Bladder microvascular endothelial cell (primary cell): ENCODE results near the gene GATAD2A. TPM values are rescaled to one million over a fixed set of nuclear protein-coding genes. Genes with fewer than 3 reads are reported as not detected.

Experiments
- total RNA-seq: library from RNA; depleted of rRNA; stranded (reverse); fragments of >200 nt; gene quantifications from 2 replicates; pipeline ENCODE4 v1.2.3, GENCODE V29; 2014

GATAD2A gene
- 32.9 and 70.2 TPM in 2 replicates for total RNA-seq

GRCh38 chr19:19404879-19405860, at the start of gene GATAD2A:
Gene GATAD2A (plus strand): TSS chr19:19405675. CDS start chr19:19465346, 59,671 bp downstream.

GRCh38 chr19:19514881-19515641, 109.6 kb downstream of the GATAD2A start, which contains the start of gene TSSK6:
Gene TSSK6 (minus strand): TSS chr19:19515548. CDS start chr19:19515427, 121 bp downstream.

GRCh38 chr19:19515642-19516519, 110.4 kb downstream of the GATAD2A start, which contains the start of gene NDUFA13:
Gene NDUFA13 (plus strand): TSS chr19:19516225. CDS start chr19:19516239, 14 bp downstream.

GRCh38 chr19:19528721-19529490, 123.4 kb downstream of the GATAD2A start, which contains the start of gene YJEFN3:
Gene YJEFN3 (plus strand): TSS chr19:19528911. CDS start chr19:19528933, 22 bp downstream.

GRCh38 chr19:19538061-19538784, 132.7 kb downstream of the GATAD2A start, which contains the start of gene CILP2:
Gene CILP2 (plus strand): TSS chr19:19538265. CDS start chr19:19538350, 85 bp downstream.

Other genes with a start within 250 kb of the GATAD2A start
- not detected in 2 replicates for gene MEF2B, start 235.4 kb upstream of the GATAD2A start, total RNA-seq
- gene BORCS8, start 213.5 kb upstream of the GATAD2A start, total RNA-seq: 13.4 and 15.7 TPM in 2 replicates
- gene RFXANK, start 213.4 kb upstream of the GATAD2A start, total RNA-seq: 63.9 and 72.1 TPM in 2 replicates
- 11.8 and 15.3 TPM in 2 replicates for gene NR2C2AP, start 202.3 kb upstream of the GATAD2A start, total RNA-seq
- not detected in 2 replicates for gene NCAN, start 193.7 kb upstream of the GATAD2A start, total RNA-seq
- not detected in 2 replicates for gene TM6SF2, start 132.4 kb upstream of the GATAD2A start, total RNA-seq
- 21.0 and 27.0 TPM in 2 replicates for gene SUGP1, start 85.2 kb upstream of the GATAD2A start, total RNA-seq
- gene MAU2, start 84.8 kb upstream of the GATAD2A start, total RNA-seq: 13.8 and 48.1 TPM in 2 replicates
- gene TSSK6, start 109.9 kb downstream of the GATAD2A start, total RNA-seq: 1.0 and 1.3 TPM in 2 replicates
- 183 and 201 TPM in 2 replicates for gene NDUFA13, start 110.5 kb downstream of the GATAD2A start, total RNA-seq
- gene YJEFN3, start 123.2 kb downstream of the GATAD2A start, total RNA-seq: 0.31 TPM in 1 of 2 replicates, not detected in the other
- gene CILP2, start 132.6 kb downstream of the GATAD2A start, total RNA-seq: under 0.01 TPM in 1 of 2 replicates, not detected in the other
- 0.06 TPM in 1 of 2 replicates, not detected in the other for gene PBX4, start 213.0 kb downstream of the GATAD2A start, total RNA-seq
- 0.16 and 1.2 TPM in 2 replicates for gene LPAR2, start 222.5 kb downstream of the GATAD2A start, total RNA-seq
- 5.5 and 9.8 TPM in 2 replicates for gene GMIP, start 238.0 kb downstream of the GATAD2A start, total RNA-seq